COLO829 (cell line): ENCODE measurements around the gene SPECC1.
A peak's percentile ranks its signal among the peaks of the same experiment; 100 is the strongest.
"Not testable (repeated sequence)": the region's sequence is repeated elsewhere in the genome, so short reads cannot be mapped to it uniquely, and the experiment has no call there.

Experiments used
- DNase-seq: peaks from one replicate; pipeline ENCODE4 v3.0.0; 2012; ENCODE audit warnings: low spot score

The SPECC1 gene

GRCh38 chr17:20012017-20012536, 2.9 kb downstream of the SPECC1 start:
- DNase-seq, result no peak

DNA sequence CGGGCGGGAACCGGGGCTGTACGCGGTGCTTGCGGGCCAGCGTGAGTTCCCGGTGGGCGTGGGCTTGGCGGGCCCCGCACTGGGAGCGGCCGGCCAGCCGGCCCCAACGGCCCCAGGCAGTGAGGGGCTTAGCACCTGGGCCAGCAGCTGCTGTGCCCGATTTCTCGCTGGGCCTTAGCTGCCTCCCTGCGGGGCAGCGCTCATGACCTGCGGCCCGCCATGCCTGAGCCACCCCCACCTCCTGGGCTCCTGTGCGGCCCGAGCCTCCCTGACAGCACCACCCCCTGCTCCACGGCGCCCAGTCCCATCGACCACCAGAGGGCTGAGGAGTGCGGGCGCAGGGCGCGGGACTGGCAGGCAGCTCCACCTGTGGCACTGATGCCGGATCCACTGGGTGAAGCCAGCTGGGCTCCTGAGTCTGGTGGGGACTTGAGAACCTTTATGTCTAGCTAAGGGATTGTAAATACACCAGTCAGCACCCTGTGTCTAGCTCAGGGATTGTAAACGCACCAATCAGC, 7.4 kb downstream of the SPECC1 start:
- DNase-seq, result not testable (repeated sequence)

DNA sequence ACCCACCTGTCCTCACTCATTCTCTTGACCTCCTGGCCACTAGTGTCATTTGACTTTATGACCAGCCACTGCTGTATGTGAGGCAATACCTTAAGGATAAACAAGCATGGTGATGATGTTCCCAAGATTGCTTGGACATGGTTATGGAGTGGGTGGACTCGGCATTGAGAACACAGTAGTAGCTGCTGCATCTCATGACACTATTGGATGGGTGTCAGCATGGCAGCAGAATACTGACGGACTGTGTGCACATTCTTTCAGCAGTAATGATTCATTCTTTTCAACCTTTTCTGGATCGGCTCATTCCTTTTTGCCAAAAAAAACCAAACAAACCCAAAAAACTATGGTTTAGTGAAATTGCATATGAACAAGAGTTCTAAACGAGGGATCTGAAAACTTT, 13.5 kb downstream of the SPECC1 start:
- no peak for DNase-seq

GRCh38 chr17:20026960-20027359, 17.8 kb downstream of the SPECC1 start:
- DNase-seq, result no peak

- no peak for DNase-seq
Measured at GRCh38 chr17:20028443-20028842, 19.3 kb downstream of the SPECC1 start.

DNA sequence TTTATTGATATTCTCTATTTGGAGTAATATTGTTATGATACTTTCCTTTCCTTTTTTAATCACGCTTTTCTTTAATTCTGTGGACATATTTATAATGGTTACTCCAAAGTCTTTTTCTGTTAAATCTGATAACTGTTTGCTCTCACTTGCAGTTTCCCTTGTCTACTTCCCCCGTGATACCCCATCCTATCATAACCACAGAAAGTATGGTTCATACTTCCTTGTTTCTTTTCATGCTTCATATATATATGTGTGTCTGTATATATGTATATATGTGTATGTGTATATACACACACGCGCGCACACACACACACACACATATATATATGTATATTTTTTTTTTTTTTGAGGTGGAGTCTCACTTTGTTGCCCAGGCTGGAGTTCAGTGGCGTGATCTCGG, 23.5 kb downstream of the SPECC1 start:
- DNase-seq, result no peak

DNA sequence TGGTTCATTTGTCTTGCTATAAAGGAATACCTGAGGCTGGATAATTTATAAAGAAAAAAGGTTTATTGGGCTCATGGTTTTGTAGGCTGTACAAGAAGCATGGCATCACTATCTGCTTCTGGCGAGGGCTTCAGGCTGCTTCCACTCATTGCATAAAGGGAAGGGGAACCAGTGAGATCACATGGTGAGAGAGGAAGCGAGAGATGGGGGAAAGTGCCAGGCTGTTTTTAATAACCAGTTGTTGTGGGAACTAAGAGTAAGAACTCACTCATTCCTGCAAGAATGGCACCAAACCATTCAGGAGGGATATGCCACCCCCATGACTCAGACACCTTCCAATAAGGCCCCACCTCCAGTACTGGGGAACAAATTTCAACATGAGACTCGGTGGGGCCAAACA, 24.3 kb downstream of the SPECC1 start:
- no peak for DNase-seq

DNA sequence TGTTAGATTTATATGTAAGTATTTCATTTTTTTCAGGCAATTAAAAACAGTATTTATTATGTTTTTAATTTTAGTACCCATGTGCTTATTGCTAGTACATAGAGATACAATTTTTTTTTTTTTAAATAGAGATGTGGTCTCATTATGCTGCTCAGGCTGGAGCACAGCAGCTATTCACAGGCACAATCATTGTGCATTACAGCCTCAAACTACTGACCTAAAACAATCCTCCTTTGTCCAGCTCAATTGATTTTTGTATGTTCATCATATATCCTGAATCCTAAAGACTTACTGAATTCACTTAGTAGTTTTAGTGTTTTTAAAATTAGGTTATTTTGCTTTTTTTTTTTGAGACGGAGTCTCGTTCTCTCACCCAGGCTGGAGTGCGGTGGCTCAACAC, 26.3 kb downstream of the SPECC1 start:
- DNase-seq, result peak; percentile 31

- DNase-seq, result not testable (repeated sequence)
Measured at GRCh38 chr17:20037286-20037685, 28.1 kb downstream of the SPECC1 start.

DNA sequence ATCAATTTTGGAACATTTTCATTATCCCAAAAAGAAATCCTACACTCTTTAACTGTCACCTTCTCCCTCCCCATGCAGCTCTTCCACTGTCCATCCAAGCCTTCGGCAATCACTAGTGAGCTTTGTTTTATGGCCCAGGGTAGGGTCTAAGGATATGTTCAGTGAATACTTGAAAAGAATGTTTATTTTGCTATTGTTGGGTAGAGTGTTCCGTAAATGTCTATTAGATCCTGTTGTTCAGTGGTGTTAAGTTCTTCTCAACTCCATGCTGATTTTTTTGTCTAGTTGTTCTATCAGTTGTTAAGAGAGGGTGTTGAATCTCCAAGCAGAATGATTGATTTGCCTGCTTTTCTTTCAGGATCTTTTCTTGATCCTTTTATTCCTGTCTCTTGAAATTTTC, 29.9 kb downstream of the SPECC1 start:
- no peak for DNase-seq

- DNase-seq, result no peak
Measured at GRCh38 chr17:20040216-20040615, 31.1 kb downstream of the SPECC1 start.

DNA sequence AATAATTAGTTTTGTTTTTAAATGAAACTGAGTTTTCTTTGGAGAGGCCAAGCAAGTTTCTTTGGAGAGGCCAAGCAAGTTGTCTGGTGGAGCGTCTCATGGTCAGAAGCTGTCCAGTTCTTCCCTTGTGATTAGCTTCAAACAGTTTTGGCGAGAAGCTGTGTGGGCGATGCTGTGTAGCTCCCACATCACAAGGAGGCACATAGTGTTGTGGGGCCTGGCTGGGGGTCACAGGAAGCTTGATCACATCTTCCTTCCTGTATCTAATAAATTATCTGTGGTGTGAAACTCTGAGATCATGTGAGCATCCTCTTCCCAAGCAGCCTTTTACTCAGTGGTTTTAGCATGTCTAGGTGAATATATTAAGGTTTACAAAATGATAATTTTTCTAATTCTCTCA, 33.9 kb downstream of the SPECC1 start:
- no peak for DNase-seq

DNA sequence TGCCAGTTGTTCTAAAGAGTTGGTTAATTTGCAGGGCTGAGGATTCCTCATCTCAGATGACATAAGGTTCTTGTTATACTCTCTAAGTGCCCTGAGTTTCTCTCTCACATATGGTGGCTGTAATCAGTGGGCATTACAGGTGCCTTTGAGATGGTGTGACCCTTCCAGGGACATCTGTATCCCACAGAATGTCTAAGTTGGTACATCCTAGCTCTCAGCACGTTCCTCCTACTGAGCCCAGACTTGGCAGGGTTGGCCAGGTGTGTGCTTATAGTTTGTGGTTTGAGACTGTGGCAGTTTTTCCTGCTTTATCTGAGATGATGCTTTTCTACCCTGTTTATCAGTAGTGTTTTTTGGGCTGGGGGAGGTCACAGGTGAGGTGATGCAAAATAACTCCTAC, 36.3 kb downstream of the SPECC1 start:
- DNase-seq, result no peak

DNA sequence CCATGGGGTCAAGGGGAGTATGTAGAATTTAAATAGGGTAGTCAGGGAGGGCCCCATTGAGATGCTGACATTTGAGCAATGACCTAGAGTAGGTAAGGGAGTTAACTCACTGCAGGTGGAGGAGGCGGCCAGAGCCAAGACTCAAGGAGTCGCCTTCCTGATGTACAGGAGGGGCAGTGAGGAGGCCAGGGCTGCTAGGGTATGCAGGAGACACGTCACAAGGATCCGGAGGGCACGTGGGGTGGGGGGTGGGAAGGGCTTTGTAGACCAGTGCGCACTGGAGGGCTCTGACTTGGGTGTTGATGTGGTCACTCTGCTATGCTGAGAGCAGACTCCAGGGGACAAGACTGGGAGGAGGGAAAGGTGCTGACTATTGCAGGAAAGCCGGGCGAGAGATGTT, 37.5 kb downstream of the SPECC1 start:
- DNase-seq, result no peak

GRCh38 chr17:20051624-20052023, 42.5 kb downstream of the SPECC1 start:
- no peak for DNase-seq

- no peak for DNase-seq
Measured at GRCh38 chr17:20053361-20053964, 44.3 kb downstream of the SPECC1 start.

DNA sequence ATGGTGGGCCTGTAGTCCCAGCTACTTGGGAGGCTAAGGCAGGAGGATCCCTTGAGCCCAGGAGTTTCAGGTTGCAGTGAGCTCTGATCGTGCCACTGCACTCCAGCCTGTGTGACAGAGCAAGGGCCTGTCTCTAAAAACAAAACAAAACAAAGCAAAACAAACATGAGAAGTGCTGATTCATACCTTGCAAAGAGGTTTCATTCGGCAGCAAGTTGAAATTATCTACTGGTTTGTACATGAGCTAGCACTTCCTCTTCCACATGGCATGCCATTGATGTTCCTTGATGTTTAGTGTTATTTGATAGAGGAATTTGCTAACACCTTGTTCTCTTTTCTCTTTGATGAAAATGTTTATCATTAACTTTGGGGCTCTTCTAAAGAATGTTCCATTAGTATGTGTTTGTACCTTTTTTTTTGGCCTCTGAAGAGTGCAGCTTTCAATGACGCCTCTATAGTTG, 50.6 kb downstream of the SPECC1 start:
- no peak for DNase-seq

DNA sequence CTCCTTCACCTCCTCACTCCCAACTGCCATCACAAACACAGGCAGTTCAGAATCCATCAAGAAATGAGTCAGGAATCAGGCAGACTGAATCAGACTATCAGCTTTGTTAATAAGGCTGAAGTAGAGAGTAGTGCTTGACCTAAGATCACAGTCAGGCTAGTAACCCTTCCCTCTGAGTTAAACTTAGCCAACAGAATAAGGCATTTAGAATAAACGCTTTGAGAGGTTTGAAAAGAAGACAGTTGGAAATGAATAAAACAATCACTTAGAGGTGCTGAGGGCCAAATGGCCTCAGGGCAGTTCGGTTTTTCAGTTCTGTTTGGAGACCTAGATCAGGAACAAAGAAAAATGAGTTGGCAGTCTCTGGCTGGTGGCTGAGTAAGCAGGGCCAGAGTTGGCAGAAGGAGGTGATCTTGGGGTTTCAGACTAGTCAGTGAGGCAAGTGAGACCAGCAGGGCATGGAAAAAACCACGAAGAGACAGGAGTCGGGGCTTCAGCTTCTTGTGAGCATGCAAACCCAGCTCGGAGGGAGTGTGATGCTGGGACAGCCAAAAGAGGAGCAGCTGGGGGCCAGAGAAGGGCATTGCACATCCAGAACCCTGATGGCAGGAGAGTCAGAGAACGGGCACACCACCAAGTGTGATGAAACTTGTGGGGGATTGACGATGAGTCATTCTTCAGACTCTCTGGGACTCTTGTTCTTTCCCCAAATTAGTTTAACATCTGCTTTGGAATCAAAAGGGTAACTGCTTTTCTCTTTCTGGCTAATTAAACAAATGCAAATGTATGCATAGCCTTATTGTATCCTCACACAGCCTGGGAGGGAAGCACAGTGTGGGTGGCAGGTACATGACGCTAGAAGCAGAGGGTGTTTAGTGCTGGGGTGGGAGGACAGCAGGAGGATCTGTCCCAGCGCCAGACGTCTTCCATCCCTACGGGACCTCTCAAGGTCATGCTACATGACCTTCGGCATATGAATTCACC, 54.8 kb downstream of the SPECC1 start:
- peak; percentile 54 for DNase-seq

DNA sequence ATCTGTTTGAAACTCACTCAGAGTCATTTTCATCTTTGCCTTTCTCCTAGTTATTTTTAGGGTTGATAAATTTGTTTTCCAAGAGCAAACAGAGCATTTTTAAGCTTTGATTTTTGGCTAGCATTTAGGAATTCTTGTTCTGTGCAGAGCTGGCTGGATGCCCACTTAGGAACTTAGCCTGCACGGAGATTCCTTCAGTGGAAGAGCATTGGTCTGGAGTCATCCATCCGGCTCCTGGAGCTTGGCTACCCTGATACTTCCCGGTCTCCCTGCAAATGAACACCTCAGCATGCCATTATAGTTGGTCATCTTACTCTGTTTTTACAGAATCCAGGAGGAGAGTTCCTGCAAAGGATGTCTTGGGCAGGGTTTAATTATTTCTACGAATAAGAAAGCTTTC, 57.1 kb downstream of the SPECC1 start:
- no peak for DNase-seq

- DNase-seq, result no peak
Measured at GRCh38 chr17:20067711-20068110, 58.6 kb downstream of the SPECC1 start.

DNA sequence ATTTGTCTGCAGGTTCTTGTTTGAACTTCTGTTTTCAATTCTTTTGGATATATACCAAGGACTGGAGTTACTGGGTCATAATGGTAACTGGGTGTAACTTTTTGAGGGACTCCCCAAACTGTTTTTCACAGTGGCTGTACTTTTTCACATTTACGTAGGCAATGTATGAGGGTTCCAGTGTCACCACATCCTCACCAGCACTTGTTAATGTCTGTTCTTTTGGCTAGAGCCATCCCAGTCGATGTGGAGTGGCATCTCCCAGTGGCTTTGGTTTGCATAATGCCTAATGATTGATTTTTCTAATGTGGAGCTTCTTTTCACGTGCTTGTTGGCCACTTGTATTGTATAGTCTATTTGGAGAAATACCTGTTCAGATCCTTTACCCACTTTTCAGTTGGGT, 59.3 kb downstream of the SPECC1 start:
- no peak for DNase-seq

DNA sequence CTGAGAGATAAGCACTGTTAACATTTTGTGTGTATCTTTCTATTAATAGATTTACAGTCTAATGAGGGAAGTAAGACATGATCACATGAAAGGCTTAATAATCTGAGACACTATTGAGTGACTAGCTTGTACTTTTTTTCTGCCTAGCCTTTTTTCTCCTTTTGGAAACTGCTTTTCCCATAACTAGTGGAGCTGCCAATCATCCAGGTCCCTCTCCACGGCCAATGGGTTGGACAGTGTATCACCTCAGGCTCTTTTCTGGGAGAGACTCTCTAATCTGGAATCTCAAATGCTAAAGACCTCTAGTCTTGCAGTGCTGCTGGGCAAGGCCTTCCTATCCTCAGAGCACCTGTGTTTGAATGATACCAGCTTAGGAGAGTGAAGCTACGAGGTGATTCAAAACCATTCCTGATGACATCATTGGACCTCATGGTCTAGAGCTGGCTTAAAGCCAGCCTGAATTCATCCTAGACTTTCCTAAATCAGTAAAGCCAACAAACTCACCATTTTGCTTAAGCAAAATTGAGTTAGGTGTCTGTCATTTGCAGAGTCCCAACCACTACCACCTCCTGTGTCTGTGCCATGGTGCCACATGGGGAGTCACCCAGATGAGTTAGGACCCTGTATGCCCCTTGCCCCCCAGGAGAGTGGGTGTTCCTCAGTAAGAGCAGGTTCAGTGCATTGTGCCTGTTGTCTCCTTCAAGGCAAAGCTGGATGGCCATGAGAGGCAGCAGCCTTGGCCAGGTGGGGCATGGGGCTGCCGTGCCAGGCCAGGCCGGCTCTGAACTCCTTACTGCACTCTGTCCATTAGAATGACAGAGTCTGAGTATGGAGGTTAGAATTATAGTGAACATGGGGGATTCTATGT, 62.9 kb downstream of the SPECC1 start:
- DNase-seq, result peak; percentile 19
